GM18520 (cell line): ENCODE results near the gene TNFRSF25.
"Not testable (repeated sequence)": the region's sequence is repeated elsewhere in the genome, so short reads cannot be mapped to it uniquely, and the experiment has no call there.

Experiments
- ATAC-seq: cut with Tn5 transposase; IDR thresholded peaks from one replicate; pipeline ENCODE4 v1.9.1; 2021; ENCODE audit not compliant: unreplicated experiment

Gene TNFRSF25

GRCh38 chr1:6502000-6502891 lies 36.3 kb upstream of the TNFRSF25 start:
- no peak for ATAC-seq

- no peak for ATAC-seq
Observed at GRCh38 chr1:6501279-6501813, 35.4 kb upstream of the TNFRSF25 start.

GRCh38 chr1:6500544-6501278 lies 34.7 kb upstream of the TNFRSF25 start:
- no peak for ATAC-seq

GRCh38 chr1:6499296-6499695 lies 33.3 kb upstream of the TNFRSF25 start:
- no peak for ATAC-seq

- no peak for ATAC-seq
Observed at GRCh38 chr1:6498576-6499111, 32.7 kb upstream of the TNFRSF25 start.

- ATAC-seq, result no peak
Observed at GRCh38 chr1:6497867-6498575, 32.0 kb upstream of the TNFRSF25 start.

GRCh38 chr1:6497215-6497866 lies 31.4 kb upstream of the TNFRSF25 start:
- ATAC-seq, result no peak

GRCh38 chr1:6496890-6497214 lies 30.9 kb upstream of the TNFRSF25 start:
- ATAC-seq, result no peak

GRCh38 chr1:6496365-6496721 lies 30.4 kb upstream of the TNFRSF25 start:
- ATAC-seq, result no peak

GRCh38 chr1:6495540-6496364 lies 29.8 kb upstream of the TNFRSF25 start:
- no peak for ATAC-seq

GRCh38 chr1:6495041-6495441 lies 29.1 kb upstream of the TNFRSF25 start:
- ATAC-seq, result no peak

- ATAC-seq, result no peak
Observed at GRCh38 chr1:6494627-6495026, 28.7 kb upstream of the TNFRSF25 start.

GRCh38 chr1:6493834-6494223 lies 27.9 kb upstream of the TNFRSF25 start:
- ATAC-seq, result not testable (repeated sequence)

- ATAC-seq, result no peak
Observed at GRCh38 chr1:6491966-6492365, 26.0 kb upstream of the TNFRSF25 start.

- ATAC-seq, result no peak
Observed at GRCh38 chr1:6491480-6491962, 25.5 kb upstream of the TNFRSF25 start, which contains the start of gene PLEKHG5. PLEKHG5 (minus strand) TSS chr1:6491667; CDS start chr1:6477571, 14,096 bp downstream.

- ATAC-seq, result no peak
Observed at GRCh38 chr1:6491081-6491449, 25.1 kb upstream of the TNFRSF25 start.

GRCh38 chr1:6490181-6491080 lies 24.5 kb upstream of the TNFRSF25 start:
- no peak for ATAC-seq

GRCh38 chr1:6489799-6490180 lies 23.8 kb upstream of the TNFRSF25 start:
- no peak for ATAC-seq

- no peak for ATAC-seq
Observed at GRCh38 chr1:6489383-6489765, 23.4 kb upstream of the TNFRSF25 start.
